GM12873 (cell line): ENCODE data around the gene CDS2.
A peak's percentile ranks its signal among the peaks of the same experiment; 100 is the strongest.

Experiments used
- TF ChIP-seq, protein P1 (sequence below): IDR thresholded peaks from 2 replicates; pipeline ENCODE4 v1.5.1; 2012; ENCODE audit warnings: low read depth, mild to moderate bottlenecking, moderate library complexity, low read length, control low read depth; ENCODE audit not compliant: insufficient read depth; ENCODE audit errors: missing control alignments

CDS2 gene

GRCh38 chr20:5183731-5184474, 57.1 kb downstream of the CDS2 start:
- TF ChIP-seq, protein P1, sequence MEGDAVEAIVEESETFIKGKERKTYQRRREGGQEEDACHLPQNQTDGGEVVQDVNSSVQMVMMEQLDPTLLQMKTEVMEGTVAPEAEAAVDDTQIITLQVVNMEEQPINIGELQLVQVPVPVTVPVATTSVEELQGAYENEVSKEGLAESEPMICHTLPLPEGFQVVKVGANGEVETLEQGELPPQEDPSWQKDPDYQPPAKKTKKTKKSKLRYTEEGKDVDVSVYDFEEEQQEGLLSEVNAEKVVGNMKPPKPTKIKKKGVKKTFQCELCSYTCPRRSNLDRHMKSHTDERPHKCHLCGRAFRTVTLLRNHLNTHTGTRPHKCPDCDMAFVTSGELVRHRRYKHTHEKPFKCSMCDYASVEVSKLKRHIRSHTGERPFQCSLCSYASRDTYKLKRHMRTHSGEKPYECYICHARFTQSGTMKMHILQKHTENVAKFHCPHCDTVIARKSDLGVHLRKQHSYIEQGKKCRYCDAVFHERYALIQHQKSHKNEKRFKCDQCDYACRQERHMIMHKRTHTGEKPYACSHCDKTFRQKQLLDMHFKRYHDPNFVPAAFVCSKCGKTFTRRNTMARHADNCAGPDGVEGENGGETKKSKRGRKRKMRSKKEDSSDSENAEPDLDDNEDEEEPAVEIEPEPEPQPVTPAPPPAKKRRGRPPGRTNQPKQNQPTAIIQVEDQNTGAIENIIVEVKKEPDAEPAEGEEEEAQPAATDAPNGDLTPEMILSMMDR: no peak

- TF ChIP-seq, protein P1: no peak
These were observed 57.9 kb downstream of the CDS2 start for GRCh38 chr20:5184684-5185083.

GRCh38 chr20:5187122-5187521, 60.3 kb downstream of the CDS2 start:
- TF ChIP-seq, protein P1: no peak

- TF ChIP-seq, protein P1: no peak
These were observed 61.9 kb downstream of the CDS2 start for GRCh38 chr20:5188736-5189135.

DNA sequence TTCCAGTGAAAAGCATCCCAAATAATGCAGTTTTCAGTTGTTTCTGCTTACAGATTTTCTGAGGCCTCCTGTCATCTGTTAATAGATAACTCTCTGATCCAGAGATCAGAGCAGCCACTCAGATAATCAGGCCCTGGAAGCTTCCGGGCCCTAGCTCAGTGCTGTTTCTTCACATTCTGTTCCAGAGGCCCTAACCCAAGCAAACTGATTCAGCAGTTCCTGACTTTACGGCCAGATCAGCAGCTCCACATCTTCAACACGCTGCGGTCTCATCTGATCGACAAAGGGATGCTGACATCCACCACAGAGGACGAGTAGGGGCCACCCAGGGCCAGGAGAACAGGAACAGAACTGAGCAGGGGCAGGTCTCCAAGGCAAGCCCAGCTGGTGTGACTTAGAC, 63.1 kb downstream of the CDS2 start:
- TF ChIP-seq, protein P1: no peak

DNA sequence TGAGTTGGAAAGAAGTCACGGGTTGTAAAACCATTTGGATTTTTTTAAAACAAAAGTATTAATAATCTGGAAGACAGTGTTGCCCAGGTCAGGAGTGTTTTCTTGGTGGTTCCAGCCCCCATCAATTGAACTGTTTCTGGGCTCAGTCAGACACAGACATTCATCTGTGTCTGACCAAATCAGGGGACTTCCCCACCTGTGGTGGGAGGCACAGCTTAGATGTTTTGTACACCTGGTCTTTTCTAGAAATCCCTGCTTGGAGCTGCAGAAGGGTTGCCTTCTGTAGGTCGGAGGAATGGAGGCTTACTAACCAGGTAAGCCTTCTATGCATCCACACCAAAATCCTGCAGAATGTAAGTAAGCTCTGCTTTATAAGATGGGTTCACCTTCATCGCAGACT, 63.6 kb downstream of the CDS2 start:
- TF ChIP-seq, protein P1: no peak

DNA sequence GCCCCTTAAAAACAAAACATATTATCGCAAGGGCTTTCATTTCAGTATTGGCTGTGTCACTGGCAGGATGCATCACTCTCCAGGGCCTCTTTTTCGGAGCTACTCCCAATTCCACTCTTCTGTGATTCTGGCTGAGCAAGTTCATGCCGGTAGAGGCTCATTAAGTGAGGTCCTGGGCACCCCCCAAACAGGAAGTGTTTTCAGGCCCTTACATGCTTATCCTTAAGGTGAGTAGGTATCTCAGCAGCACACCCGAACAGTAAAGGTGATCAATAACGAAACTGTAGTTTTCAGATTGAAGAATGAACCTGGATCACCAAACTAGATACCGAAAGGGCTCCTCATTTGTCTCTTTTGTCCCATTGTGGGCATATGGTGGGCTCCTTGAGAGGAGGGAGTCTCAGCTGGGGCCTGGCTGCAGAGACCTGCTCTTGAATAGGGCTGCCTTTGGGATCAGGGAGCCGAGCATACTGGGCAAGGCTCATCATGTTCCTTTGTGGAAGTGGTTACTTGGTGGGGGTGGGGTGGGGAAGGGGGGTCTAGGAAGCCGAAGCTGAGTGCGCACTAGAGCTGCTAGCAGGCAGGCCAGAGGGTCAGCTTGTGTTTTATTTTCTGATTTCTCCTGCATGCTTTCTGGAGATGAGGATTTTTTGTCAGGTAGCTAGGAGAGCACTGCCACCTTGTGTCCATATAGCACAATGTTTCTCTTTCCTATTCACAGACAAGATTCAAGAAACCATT, 65.2 kb downstream of the CDS2 start:
- TF ChIP-seq, protein P1: peak; percentile 79
